Measurements from ENCODE around the gene LPCAT2.

The LPCAT2 gene

DNA sequence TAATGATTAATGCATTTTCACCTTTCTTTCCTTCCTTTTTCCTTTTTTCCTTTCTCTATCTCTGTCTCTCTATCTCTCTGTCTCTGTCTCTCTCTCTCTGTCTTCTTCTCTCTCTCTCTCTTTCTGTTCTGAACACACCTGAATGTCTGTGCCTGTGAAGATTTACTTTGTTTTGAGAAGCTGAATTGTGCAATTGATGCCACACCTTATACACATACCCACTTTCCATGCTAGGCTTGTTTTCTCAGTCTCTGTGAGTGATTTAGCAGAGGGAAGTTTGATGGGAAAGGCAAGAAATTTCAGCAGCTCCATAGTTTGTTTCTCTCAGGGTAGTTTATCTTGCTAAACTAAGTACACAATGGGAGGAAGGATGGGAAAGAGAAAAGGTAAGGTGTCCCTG is 48.3 kb downstream of the LPCAT2 start:
- no peak for DNase-seq

DNA sequence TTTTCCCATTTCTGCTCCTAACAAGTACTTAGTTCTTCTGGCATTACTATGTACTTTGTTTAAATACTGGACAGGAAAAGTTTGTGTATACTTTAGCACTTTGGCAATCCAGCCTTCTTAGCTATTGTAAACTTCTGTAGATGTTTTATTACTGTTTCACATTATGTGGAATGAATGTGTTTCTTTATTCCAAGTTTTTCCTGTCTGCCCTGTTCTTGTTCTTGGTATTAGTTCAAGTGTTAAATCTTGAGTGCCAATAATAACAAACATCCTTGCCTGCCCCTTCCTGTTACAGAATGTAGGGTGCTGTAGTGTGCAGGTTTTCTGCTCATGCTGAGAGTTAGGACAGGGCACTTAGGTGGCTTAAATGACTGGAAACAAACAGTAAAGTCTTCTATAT is 50.4 kb downstream of the LPCAT2 start:
- DNase-seq, result no peak

DNA sequence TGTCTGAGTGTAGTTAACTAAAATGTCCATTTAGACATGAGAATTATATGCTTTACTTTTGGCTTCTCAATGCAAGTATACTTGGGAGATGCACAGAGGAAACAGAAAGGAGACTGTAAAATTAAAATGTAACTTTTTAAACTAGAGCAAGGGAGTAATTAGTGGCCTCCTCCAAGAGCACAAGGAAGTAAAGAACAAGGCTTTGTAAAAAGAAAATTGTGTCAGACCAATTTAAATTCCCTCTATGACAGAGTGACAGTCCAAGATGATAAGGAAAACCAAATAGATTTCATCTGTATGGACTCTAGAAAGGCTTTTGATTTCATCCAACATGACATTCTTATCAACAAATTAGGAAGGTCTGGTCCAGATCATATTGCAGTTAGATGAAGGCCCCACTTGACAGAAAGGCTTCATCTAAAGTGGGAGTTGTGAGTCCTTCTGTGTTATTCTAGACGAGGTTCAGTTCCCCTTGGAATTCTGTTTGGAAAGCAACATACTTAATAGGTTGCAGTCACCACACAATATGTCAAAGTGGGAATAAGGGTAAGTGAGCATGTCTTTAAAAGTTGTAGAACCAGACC is 51.2 kb downstream of the LPCAT2 start:
- no peak for DNase-seq

DNA sequence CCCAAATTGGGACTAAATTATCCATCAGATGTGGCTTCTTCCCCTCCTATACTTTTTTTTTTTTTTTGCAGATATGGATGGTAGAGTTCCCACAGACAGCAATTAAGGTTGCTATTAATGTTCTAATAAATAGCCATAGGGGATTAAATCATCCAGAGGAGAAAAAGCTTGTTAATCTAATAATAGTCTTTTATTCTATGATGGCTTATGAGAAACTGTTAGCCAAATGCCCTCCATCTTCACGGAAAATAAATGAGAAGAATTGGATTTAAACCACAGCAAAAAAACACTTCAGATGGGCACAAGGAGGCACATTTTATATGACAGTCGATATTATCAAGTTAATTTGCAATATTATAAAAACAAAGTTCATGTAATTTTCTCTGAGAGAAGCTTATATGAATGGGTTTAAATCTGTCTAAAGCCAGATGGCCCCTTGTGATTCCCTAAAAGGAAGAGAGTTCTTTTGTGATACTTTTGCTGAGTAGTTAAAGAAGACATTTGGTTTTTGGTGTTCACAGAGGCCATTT is 52.5 kb downstream of the LPCAT2 start:
- no peak for DNase-seq

DNA sequence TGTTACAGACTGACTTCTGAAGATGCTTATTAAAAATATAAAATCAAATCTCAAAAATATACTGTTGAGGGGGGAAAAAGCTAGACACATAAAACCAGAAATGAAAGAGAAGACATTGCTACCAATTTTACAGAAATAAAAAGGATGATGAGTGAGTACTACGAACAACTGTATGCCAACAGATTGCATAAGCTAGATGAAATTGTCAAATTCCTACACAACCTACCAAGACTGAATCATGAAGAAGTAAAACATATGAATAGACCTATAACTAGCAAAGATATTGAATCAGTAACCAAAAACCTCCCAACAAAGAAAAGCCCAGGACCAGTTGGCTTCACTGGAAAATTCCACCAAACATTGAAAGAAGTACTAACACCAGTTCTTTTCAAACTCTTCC is 54.1 kb downstream of the LPCAT2 start:
- DNase-seq, result no peak

DNA sequence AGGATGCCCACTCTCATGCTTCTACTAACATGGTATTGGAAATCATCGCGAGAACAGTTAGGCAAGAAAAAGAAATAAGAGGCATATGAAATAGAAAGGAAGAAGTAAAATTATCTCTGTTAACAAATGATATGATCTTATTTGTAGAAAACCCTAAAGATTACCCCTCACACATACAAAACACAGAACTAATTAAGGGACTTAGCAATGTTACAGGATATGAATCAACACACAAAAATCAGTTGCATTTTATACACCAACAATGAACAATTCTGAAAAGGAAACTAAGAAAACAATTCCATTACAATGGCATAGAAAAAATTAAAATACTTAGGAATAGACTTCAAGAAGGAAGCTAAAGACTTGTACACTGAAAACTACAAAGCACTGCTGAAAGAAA is 54.9 kb downstream of the LPCAT2 start:
- no peak for DNase-seq

DNA sequence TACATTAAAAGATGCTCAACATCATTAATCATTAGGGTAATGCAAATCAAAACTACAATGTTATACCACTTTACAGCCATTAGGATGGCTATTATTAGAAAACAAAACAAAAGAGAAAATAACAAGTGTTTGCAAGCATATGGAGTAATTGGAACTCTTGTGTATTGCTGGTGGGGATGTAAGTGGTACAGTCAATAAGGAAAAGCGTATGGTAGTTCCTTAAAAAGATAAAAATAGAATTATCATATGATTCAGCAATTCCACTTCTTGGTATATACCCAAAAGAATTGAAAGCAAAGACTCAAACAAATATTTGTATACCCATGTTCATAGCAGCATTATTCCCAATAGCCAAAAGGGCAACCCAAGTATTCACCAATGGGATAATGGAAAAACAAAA is 56.2 kb downstream of the LPCAT2 start:
- no peak for DNase-seq

DNA sequence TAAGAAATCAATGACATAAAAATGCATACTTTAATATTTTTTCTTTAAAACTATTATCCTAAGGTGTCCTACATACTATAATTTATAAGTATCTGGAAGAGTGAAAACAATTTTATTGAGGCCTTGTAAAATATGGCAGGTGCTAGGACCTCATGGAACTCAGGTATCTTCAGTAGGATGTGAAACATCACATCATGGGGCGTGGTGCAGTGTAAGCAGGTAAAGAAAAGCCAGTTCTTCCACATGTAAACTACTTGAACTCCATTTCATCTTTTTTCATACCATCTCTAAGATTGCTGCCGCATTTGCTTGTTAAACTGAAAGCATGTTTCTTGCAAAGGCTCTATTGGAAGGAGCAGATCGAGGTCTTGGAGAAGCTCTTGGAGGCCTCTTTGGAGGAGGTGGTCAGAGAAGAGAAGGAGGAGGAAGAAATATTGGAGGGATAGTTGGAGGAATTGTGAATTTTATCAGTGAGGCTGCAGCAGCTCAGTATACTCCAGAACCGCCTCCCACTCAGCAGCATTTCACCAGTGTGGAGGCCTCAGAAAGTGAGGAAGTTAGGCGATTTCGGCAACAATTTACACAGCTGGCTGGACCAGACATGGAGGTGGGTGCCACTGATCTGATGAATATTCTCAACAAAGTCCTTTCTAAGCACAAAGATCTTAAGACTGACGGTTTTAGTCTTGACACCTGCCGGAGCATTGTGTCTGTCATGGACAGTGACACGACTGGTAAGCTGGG is 57.7 kb downstream of the LPCAT2 start, which contains the start of gene CAPNS2:
CAPNS2 (plus strand) TSS at position 253 of the 744 bp plus-strand sequence; CDS start at position 326, 73 bp downstream.
- no peak for DNase-seq

DNA sequence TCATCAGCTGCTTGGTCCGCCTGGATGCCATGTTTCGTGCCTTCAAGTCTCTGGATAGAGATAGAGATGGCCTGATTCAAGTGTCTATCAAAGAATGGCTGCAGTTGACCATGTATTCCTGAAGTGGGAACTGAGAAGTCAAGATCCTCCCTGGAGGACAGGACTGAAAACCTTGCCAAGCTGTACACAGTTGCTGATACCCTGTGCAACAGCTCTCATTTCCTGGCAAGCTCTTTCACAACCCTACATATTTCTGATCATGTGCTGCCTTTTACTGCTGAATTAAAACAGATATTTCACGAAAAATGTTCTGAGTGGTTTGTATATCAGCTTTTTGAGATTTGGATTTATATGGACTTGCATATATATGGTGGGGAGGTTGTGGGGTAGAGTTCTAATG is 58.5 kb downstream of the LPCAT2 start:
- peak; percentile 8 for DNase-seq

DNA sequence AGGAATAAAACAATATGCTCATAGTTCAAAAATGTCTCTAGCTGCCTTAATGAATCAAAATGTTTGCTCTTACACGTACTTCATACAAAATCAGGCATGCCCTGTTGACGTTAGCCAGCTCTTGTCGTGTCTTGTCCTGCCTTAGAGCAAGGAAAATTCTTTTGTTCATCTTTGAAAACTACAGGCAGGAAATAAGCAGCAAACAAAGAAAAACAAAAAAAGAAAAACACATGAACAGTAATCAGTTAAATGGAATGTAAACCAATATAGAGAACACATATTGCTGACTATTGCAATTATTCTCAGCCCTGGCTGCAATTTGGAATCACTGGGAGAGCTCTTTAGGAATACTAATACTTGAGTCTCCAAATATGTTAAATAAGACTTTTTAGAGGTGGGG is 59.3 kb downstream of the LPCAT2 start:
- DNase-seq, result no peak

DNA sequence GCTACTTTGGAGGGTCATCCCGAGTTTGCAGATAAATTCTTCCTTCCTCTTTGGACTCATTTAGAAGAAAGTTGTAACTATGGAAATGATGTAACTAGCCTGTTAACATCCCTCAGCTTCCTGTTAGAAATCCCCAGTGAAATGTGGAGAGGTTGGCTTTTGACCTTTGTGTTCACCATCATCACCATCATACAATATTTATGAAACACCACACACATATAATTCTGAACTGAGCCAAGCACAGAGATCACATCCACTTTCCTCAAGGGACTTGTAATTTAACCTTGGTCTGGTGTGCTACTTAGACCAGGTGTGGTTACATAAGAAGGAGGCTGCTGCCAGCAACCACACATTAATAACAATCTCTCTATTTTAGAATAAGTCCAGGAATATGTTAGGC is 60.2 kb downstream of the LPCAT2 start:
- no peak for DNase-seq

DNA sequence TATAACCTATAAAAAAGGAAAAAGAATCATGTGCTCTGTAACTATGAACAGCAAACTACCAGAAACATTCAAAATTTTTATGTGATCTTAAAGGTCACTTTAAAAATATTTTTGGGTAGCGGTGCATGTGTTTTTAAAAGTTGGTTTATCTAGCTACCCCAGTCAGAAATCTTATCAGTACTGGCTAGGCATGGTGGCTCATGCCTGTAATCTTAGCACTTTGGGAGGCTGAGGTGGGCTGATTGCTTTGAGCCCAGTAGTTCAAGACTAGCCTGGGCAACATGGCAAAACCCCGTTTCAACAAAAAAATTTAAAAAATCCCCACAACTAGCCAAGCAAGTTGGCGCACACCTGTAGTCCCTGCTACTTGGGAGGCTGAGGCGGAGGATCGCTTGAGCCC is 61.3 kb downstream of the LPCAT2 start:
- DNase-seq, result no peak

DNA sequence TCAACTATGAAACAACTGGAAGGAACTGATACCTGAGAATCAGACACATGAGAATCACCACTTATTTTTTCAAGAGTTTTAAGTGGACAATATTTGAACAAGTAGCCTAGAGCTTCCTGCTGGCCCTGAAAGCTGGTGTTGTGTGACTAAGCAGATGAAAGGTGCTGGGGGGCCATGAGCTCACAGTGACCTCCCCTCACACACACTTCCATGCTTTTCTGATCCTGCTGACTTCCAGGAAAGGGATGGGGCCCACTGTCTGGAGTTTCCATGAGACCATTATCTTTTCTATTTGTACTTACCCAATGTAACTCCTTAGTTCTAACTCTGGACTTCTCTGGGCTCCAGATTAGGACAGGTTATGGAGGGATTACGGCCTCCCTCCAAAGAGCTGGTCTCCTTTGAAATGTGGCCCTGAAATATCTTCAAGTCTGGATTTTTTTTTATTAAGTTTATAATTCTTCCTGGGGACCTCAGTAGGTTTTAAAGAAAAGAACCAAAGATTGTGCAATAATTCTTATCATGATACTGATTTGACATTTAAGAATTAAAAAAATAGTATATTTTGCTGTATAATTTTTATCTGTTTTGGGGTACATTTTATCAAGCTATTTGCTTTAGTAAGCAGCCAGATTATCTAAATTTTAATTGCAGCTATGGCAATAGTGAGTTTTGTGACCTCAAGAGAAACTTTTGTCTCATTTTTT is 62.5 kb downstream of the LPCAT2 start:
- DNase-seq, result peak; percentile 43

DNA sequence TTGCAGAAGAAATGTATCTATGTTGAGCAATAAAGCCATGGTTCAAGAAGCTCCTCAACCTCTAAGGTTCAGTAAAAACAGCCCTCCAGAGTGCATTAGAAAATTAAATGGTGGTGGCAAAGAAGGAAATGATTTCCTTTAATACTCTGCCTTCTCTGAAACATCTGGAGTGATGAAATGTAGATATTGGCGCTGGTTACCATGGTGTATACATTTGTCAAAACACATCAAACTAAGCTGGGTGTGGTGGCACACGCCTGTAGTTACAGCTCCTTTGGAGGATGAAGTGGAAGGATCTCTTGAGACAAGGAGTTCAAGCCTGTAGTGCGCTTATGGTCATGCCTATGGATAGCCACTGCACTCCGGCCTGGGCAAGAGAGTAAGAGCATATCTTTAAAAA is 63.6 kb downstream of the LPCAT2 start:
- no peak for DNase-seq

DNA sequence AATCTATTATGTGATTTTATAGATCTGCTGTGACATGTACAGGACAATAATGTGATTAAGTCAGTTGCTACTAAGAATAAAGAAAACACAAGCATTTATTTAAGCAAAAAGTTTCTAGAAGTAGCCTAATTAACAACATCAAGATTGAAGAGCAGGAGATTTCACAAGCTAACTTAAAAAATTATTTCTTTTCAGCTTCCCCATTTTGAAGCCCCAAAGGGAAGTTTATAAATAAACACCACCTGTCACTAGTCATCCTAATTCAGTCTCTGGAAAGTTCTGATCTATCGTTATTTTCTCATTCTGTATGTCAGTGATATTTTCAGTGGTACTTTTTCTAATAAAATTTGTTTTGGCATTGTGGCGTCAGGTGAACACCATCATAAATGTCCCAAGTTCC is 65.9 kb downstream of the LPCAT2 start:
- no peak for DNase-seq

DNA sequence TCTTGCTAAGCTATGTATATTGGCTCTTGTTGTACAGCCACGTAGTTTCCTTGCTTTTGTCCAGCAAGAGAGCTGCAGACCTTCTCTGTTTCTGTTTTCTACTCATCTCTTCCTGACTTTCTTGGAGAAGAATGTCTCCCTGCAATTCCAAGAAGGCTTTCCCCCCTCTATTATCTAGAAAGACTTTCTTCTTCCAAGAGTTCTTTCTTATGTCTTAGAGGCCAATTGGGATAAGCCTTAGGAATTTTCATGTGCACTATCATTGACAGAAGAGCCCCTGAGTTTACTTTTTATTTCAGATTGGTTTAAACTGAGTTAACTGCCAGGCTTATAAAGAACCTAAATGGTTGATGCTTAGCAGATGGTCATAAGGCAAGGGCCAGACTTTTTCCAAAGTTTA is 66.6 kb downstream of the LPCAT2 start:
- DNase-seq, result no peak

DNA sequence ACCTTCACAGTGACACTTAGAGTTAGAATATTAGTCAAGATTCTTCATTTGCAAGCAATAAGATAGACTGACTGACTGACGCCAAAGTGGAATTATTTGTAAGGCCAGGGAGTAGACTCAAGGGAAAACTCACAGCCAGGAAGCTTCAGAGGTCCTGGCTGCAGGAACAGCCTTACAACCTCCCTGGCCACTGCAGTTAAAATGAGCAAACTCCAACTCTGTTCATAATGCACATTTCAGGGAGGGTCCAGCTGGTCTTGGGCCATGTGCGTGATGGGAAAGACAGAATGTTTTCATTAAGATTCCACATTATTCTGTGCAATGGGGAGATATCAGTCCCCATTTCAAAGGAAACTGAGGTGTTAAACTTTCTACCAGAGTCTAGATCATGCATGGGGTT is 67.5 kb downstream of the LPCAT2 start:
- no peak for DNase-seq

DNA sequence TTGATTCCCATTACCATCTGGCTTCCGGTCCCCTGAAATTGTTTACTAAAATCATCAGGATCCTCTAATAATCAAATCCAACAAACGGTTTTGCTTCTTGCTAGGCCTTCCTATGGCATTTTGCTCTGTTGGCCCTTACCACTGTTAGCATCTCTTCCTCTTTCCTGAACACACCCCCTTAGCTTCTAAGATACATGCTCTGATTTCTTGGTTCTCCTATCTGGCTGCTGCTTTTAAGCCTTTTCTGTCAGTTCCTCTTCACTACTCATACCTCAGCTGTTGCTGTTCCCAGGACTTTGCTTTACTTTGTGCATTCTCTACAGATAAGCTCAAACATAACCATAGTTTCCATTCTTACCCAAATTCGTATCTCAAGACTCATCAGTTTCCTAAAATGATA is 69.0 kb downstream of the LPCAT2 start:
- DNase-seq, result no peak

DNA sequence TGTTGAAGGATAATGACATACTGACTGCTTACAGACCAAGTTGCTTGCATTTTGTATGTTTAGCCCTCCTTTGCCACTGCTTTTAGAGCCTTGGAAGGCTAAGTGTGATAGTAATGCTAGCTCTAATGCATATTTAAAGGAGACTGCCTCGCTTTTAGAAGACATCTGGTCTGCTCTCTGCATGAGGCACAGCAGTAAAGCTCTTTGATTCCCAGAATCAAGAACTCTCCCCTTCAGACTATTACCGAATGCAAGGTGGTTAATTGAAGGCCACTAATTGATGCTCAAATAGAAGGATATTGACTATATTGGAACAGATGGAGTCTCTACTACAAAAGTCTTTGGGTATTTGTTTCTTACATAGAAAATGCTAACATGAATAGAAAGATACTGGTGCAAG is 76.8 kb downstream of the LPCAT2 start:
- no peak for DNase-seq

DNA sequence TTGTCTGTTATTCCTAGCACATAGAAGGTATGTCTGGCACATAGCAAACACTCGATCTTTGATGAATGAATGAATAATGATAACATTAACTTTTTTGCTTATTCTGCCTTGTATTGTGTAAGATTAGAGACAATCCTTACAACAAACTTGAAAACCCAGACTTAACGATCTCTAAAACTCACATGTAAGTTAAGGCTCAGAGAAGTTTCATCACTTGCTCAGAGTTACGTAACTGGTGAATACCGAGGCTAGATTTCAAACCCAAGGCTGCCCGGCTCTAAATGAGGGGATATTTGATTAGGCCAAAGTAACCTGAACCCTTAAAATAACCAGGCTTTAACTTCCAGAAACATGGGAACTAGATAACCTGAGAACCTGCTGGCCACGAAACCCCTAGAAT is 79.9 kb downstream of the LPCAT2 start:
- DNase-seq, result no peak

DNA sequence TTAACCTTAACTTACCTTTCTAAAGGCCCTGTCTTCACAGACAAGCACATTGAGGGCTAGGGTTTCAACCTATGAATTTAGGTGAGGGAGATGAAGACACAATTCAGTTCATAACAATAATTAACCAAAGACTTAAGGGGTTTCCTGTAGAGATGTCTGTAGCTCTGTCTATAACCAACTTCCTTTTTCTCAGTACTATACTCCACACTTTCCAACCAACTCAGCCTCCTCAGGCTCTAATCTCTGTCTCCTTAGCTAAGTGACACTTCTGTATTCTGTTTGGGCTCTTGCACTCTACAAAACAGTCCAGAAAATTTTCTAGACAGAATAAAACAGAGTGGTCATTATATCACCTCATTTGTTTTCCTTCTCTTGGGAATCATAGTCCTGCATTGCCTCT is 83.4 kb downstream of the LPCAT2 start:
- no peak for DNase-seq

DNA sequence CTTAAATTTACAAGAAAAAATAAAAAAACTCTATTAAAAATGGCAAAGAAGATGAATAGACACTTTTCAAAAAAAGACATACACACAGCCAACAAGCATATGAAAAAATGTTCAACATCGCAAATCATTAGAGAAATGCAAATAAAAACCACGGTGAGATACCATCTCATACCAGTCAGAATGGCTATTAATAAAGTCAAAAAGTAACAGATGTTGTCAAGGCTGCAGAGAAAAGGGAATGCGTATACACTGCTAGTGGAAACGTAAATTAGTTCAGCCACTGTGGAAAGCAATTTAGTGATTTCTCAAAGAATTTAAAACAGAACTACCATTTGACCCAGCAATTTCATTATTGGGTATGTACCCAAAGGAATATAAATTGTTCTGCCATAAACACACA is 89.1 kb downstream of the LPCAT2 start:
- DNase-seq, result no peak

DNA sequence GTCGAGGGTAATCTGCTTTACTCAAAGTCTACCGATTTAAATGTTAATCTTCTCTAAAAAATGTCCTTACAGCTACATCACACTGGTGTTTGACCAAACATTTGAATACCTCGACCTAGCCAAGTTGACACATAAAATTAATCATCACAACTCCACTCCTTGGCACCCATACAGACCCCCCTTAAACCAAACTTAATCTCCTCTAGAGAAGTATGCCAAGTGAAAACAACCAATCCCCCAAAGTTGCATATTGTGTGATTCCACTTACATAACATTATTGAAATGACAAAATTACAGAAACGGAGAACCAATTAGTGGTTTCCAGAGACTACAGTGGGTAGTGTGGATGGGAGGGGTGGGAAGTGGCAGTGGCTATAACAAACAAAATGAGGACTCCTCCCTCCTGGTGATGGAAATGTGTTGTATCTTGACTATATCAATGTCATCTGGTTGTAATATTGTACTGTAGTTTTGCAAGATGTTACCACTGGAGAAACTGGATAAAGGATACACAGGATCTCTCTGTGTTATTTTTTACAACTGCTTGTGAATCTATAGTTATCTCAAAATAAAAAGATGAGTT is 97.0 kb downstream of the LPCAT2 start:
- DNase-seq, result no peak
